Measurements from ENCODE around the gene PRPF8.

PRPF8 gene

GRCh38 chr17:1714427-1714979, 29.8 kb upstream of the PRPF8 start:
- peaks cover 27% of the 10 kb centered on the region for H3K36me3 ChIP-seq (ENCODE audit: insufficient read depth, insufficient read length, low read length)
- peak overlapping the region; percentile 79 for H3K9ac ChIP-seq (ENCODE audit: insufficient read length, low read depth)
- DNase-seq (ENCODE audit: low read depth, low spot score), result peak; percentile 84
- H3K4me3 ChIP-seq (ENCODE audit: insufficient read length, low read depth), result peak overlapping the region; percentile 59
- TF ChIP-seq SUZ12 (IDR thresholded peaks at IDR 0.05; ENCODE audit: extremely low read depth, insufficient read depth, insufficient read length), result no peak
- no peak for TF ChIP-seq YY1 (IDR thresholded peaks at IDR 0.05; ENCODE audit: insufficient read depth, insufficient read length)
- no peak for TF ChIP-seq ZNF274 (IDR thresholded peaks at IDR 0.05; ENCODE audit: low read depth, low read length)
- H3K4me1 ChIP-seq (ENCODE audit: insufficient read depth, insufficient read length), result peaks cover 21% of the 10 kb centered on the region
- peaks cover 3% of the 10 kb centered on the region for H3K27me3 ChIP-seq (ENCODE audit: insufficient read depth, insufficient read length)
- no peaks in the 10 kb centered on the region for H3K9me3 ChIP-seq (ENCODE audit: insufficient read depth, low read length)

- Histone ChIP-seq H3K36me3 (ENCODE audit: insufficient read depth, insufficient read length, low read length) (peaks cover 27% of the 10 kb centered on the region), H3K27me3 (ENCODE audit: insufficient read depth, insufficient read length) (peaks cover 3% of the 10 kb centered on the region), H3K4me1 (ENCODE audit: insufficient read depth, insufficient read length) (peaks cover 21% of the 10 kb centered on the region), H3K4me3 (ENCODE audit: insufficient read length, low read depth) (peak overlapping the region; percentile 36), H3K9ac (ENCODE audit: insufficient read length, low read depth) (peak overlapping the region; percentile 79), H3K9me3 (ENCODE audit: insufficient read depth, low read length) (no peaks in the 10 kb centered on the region)
- TF ChIP-seq SUZ12 (IDR thresholded peaks at IDR 0.05; ENCODE audit: extremely low read depth, insufficient read depth, insufficient read length) (no peak), YY1 (IDR thresholded peaks at IDR 0.05; ENCODE audit: insufficient read depth, insufficient read length) (no peak), ZNF274 (IDR thresholded peaks at IDR 0.05; ENCODE audit: low read depth, low read length) (no peak)
- DNase-seq (ENCODE audit: low read depth, low spot score), result no peak
Measured at GRCh38 chr17:1713878-1714426, 29.3 kb upstream of the PRPF8 start.

- Histone ChIP-seq H3K9ac (ENCODE audit: insufficient read length, low read depth) (peak overlapping the region; percentile 79), H3K36me3 (ENCODE audit: insufficient read depth, insufficient read length, low read length) (peaks cover 27% of the 10 kb centered on the region), H3K27me3 (ENCODE audit: insufficient read depth, insufficient read length) (peaks cover 3% of the 10 kb centered on the region), H3K9me3 (ENCODE audit: insufficient read depth, low read length) (no peaks in the 10 kb centered on the region), H3K4me1 (ENCODE audit: insufficient read depth, insufficient read length) (peaks cover 21% of the 10 kb centered on the region), H3K4me3 (ENCODE audit: insufficient read length, low read depth) (peak overlapping the region; percentile 36)
- no peak for TF ChIP-seq SUZ12 (IDR thresholded peaks at IDR 0.05; ENCODE audit: extremely low read depth, insufficient read depth, insufficient read length)
- TF ChIP-seq YY1 (IDR thresholded peaks at IDR 0.05; ENCODE audit: insufficient read depth, insufficient read length), result no peak
- no peak for TF ChIP-seq ZNF274 (IDR thresholded peaks at IDR 0.05; ENCODE audit: low read depth, low read length)
- no peak for DNase-seq (ENCODE audit: low read depth, low spot score)
Measured at GRCh38 chr17:1713160-1713877, 28.7 kb upstream of the PRPF8 start.

- Histone ChIP-seq H3K9me3 (ENCODE audit: insufficient read depth, low read length) (no peaks in the 10 kb centered on the region), H3K27me3 (ENCODE audit: insufficient read depth, insufficient read length) (peaks cover 3% of the 10 kb centered on the region), H3K4me1 (ENCODE audit: insufficient read depth, insufficient read length) (peaks cover 18% of the 10 kb centered on the region), H3K9ac (ENCODE audit: insufficient read length, low read depth) (peak overlapping the region; percentile 64), H3K36me3 (ENCODE audit: insufficient read depth, insufficient read length, low read length) (peaks cover 27% of the 10 kb centered on the region), H3K4me3 (ENCODE audit: insufficient read length, low read depth) (no peak overlapping the region)
- no peak for DNase-seq (ENCODE audit: low read depth, low spot score)
- no peak for TF ChIP-seq SUZ12 (IDR thresholded peaks at IDR 0.05; ENCODE audit: extremely low read depth, insufficient read depth, insufficient read length)
- no peak for TF ChIP-seq ZNF274 (IDR thresholded peaks at IDR 0.05; ENCODE audit: low read depth, low read length)
- no peak for TF ChIP-seq YY1 (IDR thresholded peaks at IDR 0.05; ENCODE audit: insufficient read depth, insufficient read length)
Measured at GRCh38 chr17:1712271-1712670, 27.6 kb upstream of the PRPF8 start.

GRCh38 chr17:1711804-1712203, 27.1 kb upstream of the PRPF8 start:
- H3K27me3 ChIP-seq (ENCODE audit: insufficient read depth, insufficient read length), result peaks cover 3% of the 10 kb centered on the region
- peaks cover 27% of the 10 kb centered on the region for H3K36me3 ChIP-seq (ENCODE audit: insufficient read depth, insufficient read length, low read length)
- no peak for DNase-seq (ENCODE audit: low read depth, low spot score)
- no peak overlapping the region for H3K9ac ChIP-seq (ENCODE audit: insufficient read length, low read depth)
- peaks cover 18% of the 10 kb centered on the region for H3K4me1 ChIP-seq (ENCODE audit: insufficient read depth, insufficient read length)
- H3K9me3 ChIP-seq (ENCODE audit: insufficient read depth, low read length), result no peaks in the 10 kb centered on the region
- H3K4me3 ChIP-seq (ENCODE audit: insufficient read length, low read depth), result no peak overlapping the region
- TF ChIP-seq SUZ12 (IDR thresholded peaks at IDR 0.05; ENCODE audit: extremely low read depth, insufficient read depth, insufficient read length), result no peak

- H3K36me3 ChIP-seq (ENCODE audit: insufficient read depth, insufficient read length, low read length), result peaks cover 27% of the 10 kb centered on the region
- H3K9me3 ChIP-seq (ENCODE audit: insufficient read depth, low read length), result no peaks in the 10 kb centered on the region
- TF ChIP-seq YY1 (IDR thresholded peaks at IDR 0.05; ENCODE audit: insufficient read depth, insufficient read length) (no peak), ZNF274 (IDR thresholded peaks at IDR 0.05; ENCODE audit: low read depth, low read length) (no peak), SUZ12 (IDR thresholded peaks at IDR 0.05; ENCODE audit: extremely low read depth, insufficient read depth, insufficient read length) (no peak)
- H3K4me1 ChIP-seq (ENCODE audit: insufficient read depth, insufficient read length), result peaks cover 18% of the 10 kb centered on the region
- H3K4me3 ChIP-seq (ENCODE audit: insufficient read length, low read depth), result peak overlapping the region; percentile 50
- H3K27me3 ChIP-seq (ENCODE audit: insufficient read depth, insufficient read length), result peaks cover 3% of the 10 kb centered on the region
- DNase-seq (ENCODE audit: low read depth, low spot score), result no peak
- peak overlapping the region; percentile 67 for H3K9ac ChIP-seq (ENCODE audit: insufficient read length, low read depth)
Measured at GRCh38 chr17:1710807-1711553, 26.3 kb upstream of the PRPF8 start.

Measured in NT2/D1 (cell line).